ENCODE data around the gene DLGAP1.

DLGAP1 gene

DNA sequence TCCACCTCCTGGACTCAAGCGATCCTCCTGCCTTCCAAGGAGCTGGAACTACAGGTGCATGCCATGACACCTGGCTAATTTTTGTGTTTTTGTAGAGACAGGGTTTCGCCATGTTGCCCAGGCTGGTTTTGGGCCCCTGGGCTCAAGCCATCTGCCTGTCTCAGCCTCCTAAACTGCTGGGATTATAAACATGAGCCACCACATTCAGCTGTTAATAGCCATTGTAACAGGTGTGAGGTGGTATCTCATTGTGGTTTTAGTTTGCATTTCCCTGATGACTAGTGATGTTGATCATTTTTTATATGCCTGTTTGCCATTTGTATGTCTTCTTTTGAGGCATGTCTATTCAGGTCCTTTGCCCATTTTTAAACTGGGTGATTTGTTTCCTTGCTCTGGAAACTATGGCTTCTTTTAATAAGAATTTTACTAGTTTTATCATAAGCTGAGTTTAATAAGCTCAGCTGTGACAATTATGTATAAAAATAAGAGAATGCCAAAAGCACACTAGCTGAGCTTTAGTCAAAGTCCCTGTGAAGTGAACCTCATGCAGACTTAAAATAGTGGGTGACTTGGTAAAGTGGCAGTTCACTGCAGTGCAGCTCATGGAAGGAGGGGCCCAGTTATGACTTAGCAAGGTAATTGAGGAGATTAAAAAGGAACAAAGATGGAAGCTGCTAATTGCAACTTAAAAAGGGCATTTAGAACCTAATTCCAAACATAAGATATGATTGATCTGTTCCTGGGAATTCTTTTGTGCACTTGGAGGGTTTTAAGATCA, 540.1 kb downstream of the DLGAP1 start:
- POLR2A ChIA-PET = no interaction called here
- Histone ChIP-seq H3K4me3 (ENCODE audit: low read depth, low read length) (no peak overlapping the region), H3K27ac (ENCODE audit: extremely low read depth, low read depth, low read length) (no peak overlapping the region), H3K9me3 (ENCODE audit: control insufficient read depth, insufficient read depth, low read depth, low read length) (no peaks in the 10 kb centered on the region), H3K4me1 (ENCODE audit: control insufficient read depth, insufficient read depth, low read length) (no peaks in the 10 kb centered on the region), H3K36me3 (ENCODE audit: control insufficient read depth in 2 of 2, insufficient read depth in 1 of 2, low read length in 2 of 2) (no peaks in the 10 kb centered on the region)
- CTCF ChIA-PET = interaction anchor here (0.6 to 1.8 kb wide), 5 partner anchors 9 to 970 kb away, joined by 3 to 6 read pairs (median 5); no protein-coding TSS in a partner anchor
- TF ChIP-seq, protein P1, sequence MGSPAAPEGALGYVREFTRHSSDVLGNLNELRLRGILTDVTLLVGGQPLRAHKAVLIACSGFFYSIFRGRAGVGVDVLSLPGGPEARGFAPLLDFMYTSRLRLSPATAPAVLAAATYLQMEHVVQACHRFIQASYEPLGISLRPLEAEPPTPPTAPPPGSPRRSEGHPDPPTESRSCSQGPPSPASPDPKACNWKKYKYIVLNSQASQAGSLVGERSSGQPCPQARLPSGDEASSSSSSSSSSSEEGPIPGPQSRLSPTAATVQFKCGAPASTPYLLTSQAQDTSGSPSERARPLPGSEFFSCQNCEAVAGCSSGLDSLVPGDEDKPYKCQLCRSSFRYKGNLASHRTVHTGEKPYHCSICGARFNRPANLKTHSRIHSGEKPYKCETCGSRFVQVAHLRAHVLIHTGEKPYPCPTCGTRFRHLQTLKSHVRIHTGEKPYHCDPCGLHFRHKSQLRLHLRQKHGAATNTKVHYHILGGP (tag by site-specific recombination; IDR thresholded peaks at IDR 0.05) = no peak
- TF ChIP-seq FEZF1 (tag by site-specific recombination; IDR thresholded peaks at IDR 0.05) = peak; percentile 40

GRCh38 chr18:3914109-3914508, 541.0 kb downstream of the DLGAP1 start:
- no peaks in the 10 kb centered on the region for H3K36me3 ChIP-seq (ENCODE audit: control insufficient read depth in 2 of 2, insufficient read depth in 1 of 2, low read length in 2 of 2)
- no peak overlapping the region for H3K27ac ChIP-seq (ENCODE audit: extremely low read depth, low read depth, low read length)
- H3K4me1 ChIP-seq (ENCODE audit: control insufficient read depth, insufficient read depth, low read length) = no peaks in the 10 kb centered on the region
- H3K9me3 ChIP-seq (ENCODE audit: control insufficient read depth, insufficient read depth, low read depth, low read length) = no peaks in the 10 kb centered on the region
- no peak overlapping the region for H3K4me3 ChIP-seq (ENCODE audit: low read depth, low read length)
- ChIA-PET CTCF (interaction anchor here (0.6 to 2.2 kb wide), 4 partner anchors 13 to 820 kb away, joined by 3 to 8 read pairs (median 4); no protein-coding TSS in a partner anchor), POLR2A (no interaction called here)
- no peak for TF ChIP-seq ZNF843 (tag by site-specific recombination; IDR thresholded peaks at IDR 0.05)
- no peak for TF ChIP-seq ZNF561 (tag by site-specific recombination; IDR thresholded peaks at IDR 0.05; ENCODE audit: borderline replicate concordance)
- TF ChIP-seq PRDM2 (tag by site-specific recombination; IDR thresholded peaks at IDR 0.05; ENCODE audit: borderline replicate concordance) = no peak
- no peak for TF ChIP-seq ZNF423 (tag by site-specific recombination; IDR thresholded peaks at IDR 0.05)
- TF ChIP-seq ZNF639 (tag by site-specific recombination; IDR thresholded peaks at IDR 0.05) = no peak
- no peak for TF ChIP-seq ZNF398 (tag by site-specific recombination; IDR thresholded peaks at IDR 0.05)
- no peak for TF ChIP-seq ZXDB (tag by site-specific recombination; IDR thresholded peaks at IDR 0.05)
- no peak for TF ChIP-seq EGR2 (tag by site-specific recombination; IDR thresholded peaks at IDR 0.05; ENCODE audit: low read depth)
- TF ChIP-seq CTCF (tag by site-specific recombination; IDR thresholded peaks at IDR 0.05) = no peak
- TF ChIP-seq HOXA7 (CRISPR knock-in tag; IDR thresholded peaks at IDR 0.05; ENCODE audit: borderline replicate concordance) = no peak
- TF ChIP-seq ZNF366 (tag by site-specific recombination; conservative IDR thresholded peaks at IDR 0.05) = no peak
